Activated T-cell treated with anti-CD3 and anti-CD28 coated beads for 1 hour (primary cell): Measurements from ENCODE around the gene HNRNPLL.
"Not testable (repeated sequence)": the region's sequence is repeated elsewhere in the genome, so short reads cannot be mapped to it uniquely, and the experiment has no call there.

ENCODE experiments used
- DNase-seq: peaks from one replicate; pipeline ENCODE4 v3.0.0-alpha.2; 2020; ENCODE audit warnings: low read depth

HNRNPLL gene

GRCh38 chr2:38602732-38603401 lies at the start of gene HNRNPLL:
Gene HNRNPLL (minus strand): TSS chr2:38602928. CDS start chr2:38602626, 302 bp downstream.
- DNase-seq, result peak; percentile 91

- DNase-seq, result no peak
Observed at GRCh38 chr2:38650717-38651116, 48.0 kb upstream of the HNRNPLL start.

GRCh38 chr2:38650012-38650411 lies 47.3 kb upstream of the HNRNPLL start:
- DNase-seq, result no peak

GRCh38 chr2:38649176-38649728 lies 46.5 kb upstream of the HNRNPLL start:
- DNase-seq, result no peak

- no peak for DNase-seq
Observed at GRCh38 chr2:38648107-38648761, 45.5 kb upstream of the HNRNPLL start.

- DNase-seq, result not testable (repeated sequence)
Observed at GRCh38 chr2:38643683-38644511, 41.2 kb upstream of the HNRNPLL start.

- no peak for DNase-seq
Observed at GRCh38 chr2:38643021-38643671, 40.4 kb upstream of the HNRNPLL start.

- DNase-seq, result not testable (repeated sequence)
Observed at GRCh38 chr2:38642373-38643017, 39.8 kb upstream of the HNRNPLL start.

- DNase-seq, result no peak
Observed at GRCh38 chr2:38636069-38636468, 33.3 kb upstream of the HNRNPLL start.

- DNase-seq, result no peak
Observed at GRCh38 chr2:38635139-38635538, 32.4 kb upstream of the HNRNPLL start.

- no peak for DNase-seq
Observed at GRCh38 chr2:38634684-38635083, 32.0 kb upstream of the HNRNPLL start.

- no peak for DNase-seq
Observed at GRCh38 chr2:38633895-38634294, 31.2 kb upstream of the HNRNPLL start.

GRCh38 chr2:38632980-38633379 lies 30.3 kb upstream of the HNRNPLL start:
- no peak for DNase-seq

- no peak for DNase-seq
Observed at GRCh38 chr2:38631976-38632375, 29.2 kb upstream of the HNRNPLL start.

- no peak for DNase-seq
Observed at GRCh38 chr2:38629684-38630083, 27.0 kb upstream of the HNRNPLL start.

GRCh38 chr2:38627391-38627790 lies 24.7 kb upstream of the HNRNPLL start:
- DNase-seq, result no peak

- DNase-seq, result no peak
Observed at GRCh38 chr2:38626326-38627035, 23.8 kb upstream of the HNRNPLL start.

GRCh38 chr2:38622210-38622609 lies 19.5 kb upstream of the HNRNPLL start:
- DNase-seq, result no peak

GRCh38 chr2:38621018-38621417 lies 18.3 kb upstream of the HNRNPLL start:
- no peak for DNase-seq

- DNase-seq, result no peak
Observed at GRCh38 chr2:38620282-38620977, 17.7 kb upstream of the HNRNPLL start.
